ENCODE data around the gene MEPCE.
A peak's percentile ranks its signal among the peaks of the same experiment; 100 is the strongest.

Gene MEPCE

GRCh38 chr7:100469227-100470044 is 39.8 kb downstream of the MEPCE start:
- Mint-ChIP-seq H3K36me3 (ENCODE audit: low read depth) (peaks cover 33% of the 10 kb centered on the region), H3K4me3 (no peak overlapping the region), H3K27ac (no peak overlapping the region), H3K9me3 (no peaks in the 10 kb centered on the region), H3K27me3 (ENCODE audit: low read depth) (no peaks in the 10 kb centered on the region), H3K4me1 (ENCODE audit: low read depth) (peaks cover 8% of the 10 kb centered on the region)
- DNase-seq (ENCODE audit: low spot score), result peak; percentile 65

DNA sequence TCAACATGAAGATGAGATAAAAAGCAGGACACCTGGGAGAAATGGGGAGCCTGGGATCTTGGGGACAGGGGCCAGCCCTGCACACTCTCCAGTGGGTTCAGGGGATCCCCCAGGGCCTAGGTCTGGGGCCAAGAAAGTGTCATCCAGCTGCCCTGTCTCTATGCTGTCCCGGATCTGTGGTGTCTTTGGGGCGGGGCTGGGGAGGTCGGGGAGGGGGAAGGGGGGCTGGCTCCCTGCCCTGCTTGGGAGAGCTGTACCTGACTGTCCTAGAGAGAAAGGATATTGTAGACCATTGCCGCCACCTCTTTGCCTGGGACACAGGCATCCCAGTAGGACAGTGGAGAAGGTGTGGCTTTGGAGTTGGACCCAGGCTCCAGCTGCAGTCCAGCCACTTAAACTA is 41.4 kb downstream of the MEPCE start:
- H3K9me3 Mint-ChIP-seq, result no peaks in the 10 kb centered on the region
- H3K27me3 Mint-ChIP-seq (ENCODE audit: low read depth), result no peaks in the 10 kb centered on the region
- no peak overlapping the region for H3K4me3 Mint-ChIP-seq
- H3K27ac Mint-ChIP-seq, result no peak overlapping the region
- DNase-seq (ENCODE audit: low spot score), result no peak
- peaks cover 36% of the 10 kb centered on the region for H3K36me3 Mint-ChIP-seq (ENCODE audit: low read depth)
- H3K4me1 Mint-ChIP-seq (ENCODE audit: low read depth), result peaks cover 16% of the 10 kb centered on the region

GRCh38 chr7:100472121-100472851 is 42.7 kb downstream of the MEPCE start:
- H3K4me3 Mint-ChIP-seq, result no peak overlapping the region
- H3K27ac Mint-ChIP-seq, result no peak overlapping the region
- no peaks in the 10 kb centered on the region for H3K9me3 Mint-ChIP-seq
- H3K27me3 Mint-ChIP-seq (ENCODE audit: low read depth), result no peaks in the 10 kb centered on the region
- H3K36me3 Mint-ChIP-seq (ENCODE audit: low read depth), result peaks cover 38% of the 10 kb centered on the region
- DNase-seq (ENCODE audit: low spot score), result no peak
- H3K4me1 Mint-ChIP-seq (ENCODE audit: low read depth), result peaks cover 21% of the 10 kb centered on the region

GRCh38 chr7:100472854-100473499 is 43.3 kb downstream of the MEPCE start:
- H3K27me3 Mint-ChIP-seq (ENCODE audit: low read depth), result no peaks in the 10 kb centered on the region
- H3K27ac Mint-ChIP-seq, result no peak overlapping the region
- no peak for DNase-seq (ENCODE audit: low spot score)
- H3K4me1 Mint-ChIP-seq (ENCODE audit: low read depth), result peaks cover 21% of the 10 kb centered on the region
- peaks cover 36% of the 10 kb centered on the region for H3K36me3 Mint-ChIP-seq (ENCODE audit: low read depth)
- no peaks in the 10 kb centered on the region for H3K9me3 Mint-ChIP-seq
- H3K4me3 Mint-ChIP-seq, result no peak overlapping the region

- peak overlapping the region; percentile 98 for H3K4me3 Mint-ChIP-seq
Measured at GRCh38 chr7:100475549-100475948, 45.9 kb downstream of the MEPCE start.

GRCh38 chr7:100476101-100476780 is 46.6 kb downstream of the MEPCE start:
- DNase-seq (ENCODE audit: low spot score), result no peak
- Mint-ChIP-seq H3K4me1 (ENCODE audit: low read depth) (peaks cover 23% of the 10 kb centered on the region), H3K27me3 (ENCODE audit: low read depth) (no peaks in the 10 kb centered on the region), H3K4me3 (peak overlapping the region; percentile 98), H3K27ac (peak overlapping the region; percentile 64), H3K36me3 (ENCODE audit: low read depth) (peaks cover 33% of the 10 kb centered on the region), H3K9me3 (no peaks in the 10 kb centered on the region)

More at GRCh38 chr7:100475549-100475948, 45.9 kb downstream of the MEPCE start:
- Mint-ChIP-seq H3K9me3 (no peaks in the 10 kb centered on the region), H3K36me3 (ENCODE audit: low read depth) (peaks cover 36% of the 10 kb centered on the region), H3K27ac (peak overlapping the region; percentile 64), H3K27me3 (ENCODE audit: low read depth) (no peaks in the 10 kb centered on the region), H3K4me1 (ENCODE audit: low read depth) (peaks cover 23% of the 10 kb centered on the region)
- DNase-seq (ENCODE audit: low spot score), result no peak

DNA sequence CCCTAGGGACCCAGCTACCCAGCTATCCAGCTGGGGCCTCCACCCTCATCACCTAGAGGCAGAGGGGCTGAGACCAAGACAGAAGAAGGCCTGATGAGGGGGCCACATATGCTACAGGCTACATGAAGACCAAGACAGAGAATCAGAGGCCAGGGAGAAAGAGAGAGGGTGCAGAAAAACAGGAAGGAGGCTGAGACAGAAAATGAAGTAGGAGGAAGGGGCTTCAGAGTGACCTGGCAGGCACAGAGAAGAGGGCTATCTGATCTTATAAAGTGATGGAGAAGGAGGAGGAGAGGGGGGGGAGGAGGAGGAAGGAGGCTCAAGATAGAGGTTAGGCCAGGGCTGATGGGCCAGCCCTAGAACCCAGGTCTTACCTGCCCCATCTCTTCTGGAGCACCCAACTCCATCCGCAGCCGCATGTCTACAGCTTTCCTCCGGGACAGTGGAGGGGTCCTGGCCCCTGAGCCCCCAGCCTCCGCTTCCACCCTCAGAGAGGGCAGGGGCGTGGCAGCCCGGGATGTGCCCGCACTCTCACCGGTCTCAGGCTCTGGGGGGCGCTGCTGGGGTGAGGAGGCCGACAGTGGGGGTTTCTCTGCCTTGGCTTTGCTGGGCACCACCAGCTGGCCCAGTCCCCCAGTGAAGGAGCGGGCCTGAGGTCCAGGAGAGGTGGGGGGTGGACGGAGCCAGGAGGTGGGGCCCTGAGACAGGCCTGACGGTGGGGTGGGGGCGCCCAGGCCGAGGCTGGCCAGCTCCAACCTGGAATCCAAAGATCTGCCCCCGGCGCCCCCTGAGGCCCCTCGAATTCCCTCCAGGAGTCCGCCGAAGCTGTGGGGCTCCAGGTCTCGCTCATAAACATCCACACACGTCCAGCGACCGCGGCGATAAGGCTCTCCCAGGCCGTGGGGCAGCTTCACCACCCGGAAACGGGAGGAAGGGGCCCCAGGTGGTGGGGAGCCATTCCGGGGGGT is 47.6 kb downstream of the MEPCE start:
- peak overlapping the region; percentile 98 for H3K4me3 Mint-ChIP-seq
- no peaks in the 10 kb centered on the region for H3K9me3 Mint-ChIP-seq
- H3K27ac Mint-ChIP-seq, result peak overlapping the region; percentile 86
- H3K4me1 Mint-ChIP-seq (ENCODE audit: low read depth), result peaks cover 24% of the 10 kb centered on the region
- peaks cover 31% of the 10 kb centered on the region for H3K36me3 Mint-ChIP-seq (ENCODE audit: low read depth)
- no peaks in the 10 kb centered on the region for H3K27me3 Mint-ChIP-seq (ENCODE audit: low read depth)
- peak; percentile 40 for DNase-seq (ENCODE audit: low spot score)

DNA sequence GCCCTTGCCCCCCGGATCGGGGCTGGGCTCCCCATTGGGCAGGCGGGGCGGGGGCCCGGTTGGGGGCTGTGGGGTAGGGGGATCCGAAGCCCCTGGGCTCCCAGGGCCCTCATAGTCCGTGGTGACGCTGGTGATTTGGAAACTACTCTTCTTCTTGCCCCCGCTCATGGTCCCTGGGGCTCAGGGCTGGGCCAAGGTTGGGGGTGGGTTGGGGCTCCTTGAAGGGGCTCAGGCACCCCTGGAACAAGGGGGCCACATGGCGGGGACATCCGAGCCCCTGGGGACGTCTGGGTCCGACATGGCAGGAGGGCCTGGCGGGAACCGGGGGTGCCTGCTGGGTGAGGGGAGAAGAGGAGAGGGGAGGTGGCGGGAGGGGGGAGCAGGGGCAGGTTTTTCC is 48.2 kb downstream of the MEPCE start:
- Mint-ChIP-seq H3K9me3 (no peaks in the 10 kb centered on the region), H3K36me3 (ENCODE audit: low read depth) (peaks cover 31% of the 10 kb centered on the region), H3K4me3 (peak overlapping the region; percentile 98), H3K4me1 (ENCODE audit: low read depth) (peaks cover 29% of the 10 kb centered on the region), H3K27me3 (ENCODE audit: low read depth) (no peaks in the 10 kb centered on the region), H3K27ac (peak overlapping the region; percentile 94)
- peak; percentile 17 for DNase-seq (ENCODE audit: low spot score)

DNA sequence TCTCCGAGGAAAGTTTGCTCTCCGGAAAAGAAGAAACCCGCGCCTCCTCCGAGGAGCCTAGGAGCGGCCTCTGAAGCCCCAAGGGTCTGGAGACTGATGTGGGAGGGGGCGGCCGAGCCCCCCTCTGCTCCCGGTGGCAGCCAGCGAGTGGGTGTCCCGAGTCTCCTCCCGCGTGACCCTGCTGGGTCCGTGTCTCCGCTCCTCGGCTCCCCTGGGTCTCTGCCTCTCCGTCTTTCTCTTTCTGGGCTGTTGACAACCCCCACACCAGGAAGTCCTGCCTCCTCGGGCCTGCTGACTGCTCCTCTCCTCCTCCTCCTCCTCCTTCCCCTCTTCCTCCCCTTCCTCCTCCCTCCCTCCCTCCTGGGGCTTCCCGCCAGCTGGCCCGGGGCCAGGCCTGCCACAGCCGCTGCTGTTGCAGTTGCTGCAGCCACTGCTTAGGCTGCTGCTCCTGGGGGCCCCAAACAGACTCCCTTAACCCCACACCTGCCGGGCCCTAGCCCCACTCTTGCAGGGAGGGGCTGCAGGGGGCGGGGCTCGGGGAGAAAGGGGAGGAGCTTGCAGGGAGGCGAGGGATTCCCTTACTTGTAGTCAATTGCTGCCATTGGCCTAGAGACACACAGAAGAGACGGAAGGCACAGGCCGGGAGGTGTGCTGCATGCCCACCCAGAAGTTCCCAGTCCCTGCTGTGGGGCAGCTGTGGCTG is 49.5 kb downstream of the MEPCE start, which contains the start of gene TSC22D4:
TSS of gene TSC22D4 (minus strand) at position 257 of the 703 bp plus-strand sequence. CDS start 1,176 bp downstream, outside the sequence.
- Mint-ChIP-seq H3K36me3 (ENCODE audit: low read depth) (peaks cover 22% of the 10 kb centered on the region), H3K27me3 (ENCODE audit: low read depth) (no peaks in the 10 kb centered on the region), H3K4me1 (ENCODE audit: low read depth) (peaks cover 22% of the 10 kb centered on the region), H3K9me3 (no peaks in the 10 kb centered on the region), H3K4me3 (peak within 1 kb of the TSS; percentile 98), H3K27ac (peak within 1 kb of the TSS; percentile 94)
- DNase-seq (ENCODE audit: low spot score), result peak; percentile 83

DNA sequence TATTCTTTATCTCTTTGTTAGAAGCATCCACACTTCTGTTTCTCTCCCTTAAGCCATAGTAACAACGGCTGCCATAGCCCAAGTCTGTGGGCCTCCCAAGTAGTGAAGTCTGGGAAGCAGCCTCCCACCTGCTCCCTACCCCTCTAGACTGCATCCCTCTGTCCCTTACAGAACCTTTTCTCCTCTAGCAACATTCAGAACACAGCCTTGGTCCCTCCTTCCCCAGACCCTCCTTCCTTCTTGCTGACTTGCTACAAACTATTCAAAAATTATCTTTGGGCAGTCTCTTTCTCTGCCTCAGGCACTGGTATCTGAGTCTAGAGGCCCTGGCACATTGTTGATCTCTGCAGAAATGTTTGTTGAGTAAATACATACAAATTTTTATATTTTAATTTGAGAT is 51.8 kb downstream of the MEPCE start:
- Mint-ChIP-seq H3K27me3 (ENCODE audit: low read depth) (no peaks in the 10 kb centered on the region), H3K9me3 (no peaks in the 10 kb centered on the region), H3K4me3 (peak overlapping the region; percentile 2), H3K36me3 (ENCODE audit: low read depth) (peaks cover 10% of the 10 kb centered on the region), H3K4me1 (ENCODE audit: low read depth) (peaks cover 14% of the 10 kb centered on the region), H3K27ac (no peak overlapping the region)
- no peak for DNase-seq (ENCODE audit: low spot score)

- peaks cover 10% of the 10 kb centered on the region for H3K4me1 Mint-ChIP-seq (ENCODE audit: low read depth)
- DNase-seq (ENCODE audit: low spot score), result no peak
- H3K36me3 Mint-ChIP-seq (ENCODE audit: low read depth), result peaks cover 4% of the 10 kb centered on the region
- no peaks in the 10 kb centered on the region for H3K27me3 Mint-ChIP-seq (ENCODE audit: low read depth)
- H3K9me3 Mint-ChIP-seq, result no peaks in the 10 kb centered on the region
- no peak overlapping the region for H3K27ac Mint-ChIP-seq
- H3K4me3 Mint-ChIP-seq, result peak overlapping the region; percentile 91
Measured at GRCh38 chr7:100482728-100483089, 53.1 kb downstream of the MEPCE start.

DNA sequence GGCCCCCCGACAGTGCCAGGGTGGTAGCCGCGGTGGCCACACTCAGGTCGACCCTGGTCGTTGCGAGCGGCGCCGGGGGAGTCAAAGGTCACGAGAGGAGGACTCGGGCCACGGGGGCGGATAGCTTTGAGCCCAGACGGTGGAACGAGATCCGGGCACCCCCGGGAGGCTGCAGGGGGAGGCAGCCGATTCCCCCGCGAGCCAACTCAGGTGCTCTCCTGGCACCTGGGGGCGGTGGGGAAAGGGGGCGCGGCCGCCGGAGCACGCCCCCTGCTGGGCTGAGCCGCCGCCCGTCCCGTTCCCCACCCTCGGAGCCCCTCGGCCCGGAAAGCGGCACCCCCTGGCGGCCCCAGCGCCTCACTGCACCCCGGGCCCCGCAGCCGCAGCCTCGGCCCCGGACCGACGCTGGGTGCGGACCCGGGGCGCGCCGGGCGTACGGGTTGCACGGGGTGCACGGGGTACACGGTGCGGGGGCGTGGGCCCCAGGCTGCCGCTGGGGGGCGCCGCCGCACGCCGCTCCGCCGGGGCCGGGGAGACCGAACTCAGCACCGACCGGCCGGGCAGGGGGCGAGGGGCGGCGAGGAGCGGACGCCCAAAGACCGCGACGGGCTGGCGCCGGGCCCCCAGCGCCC is 53.6 kb downstream of the MEPCE start:
- Mint-ChIP-seq H3K4me1 (ENCODE audit: low read depth) (peaks cover 10% of the 10 kb centered on the region), H3K36me3 (ENCODE audit: low read depth) (peaks cover 3% of the 10 kb centered on the region), H3K9me3 (no peaks in the 10 kb centered on the region), H3K27me3 (ENCODE audit: low read depth) (no peaks in the 10 kb centered on the region), H3K4me3 (peak overlapping the region; percentile 91), H3K27ac (no peak overlapping the region)
- DNase-seq (ENCODE audit: low spot score), result peak; percentile 77

Data from T-helper 2 cell treated with Interferon-gamma antibody and Interleukin-4, amounts not matched to agents 5 μg/mL and 100 μg/mL, for 36 hours (primary cell).